KMS-11 (cell line): ENCODE data around the gene KLHL33.
A peak's percentile ranks its signal among the peaks of the same experiment; 100 is the strongest.

Source experiments
- H2AFZ ChIP-seq: fragments of 200-600 bp; sonication (generic); 2 replicates; pipeline ENCODE4 v1.6.1; 2016; ENCODE audit warnings: antibody characterized with exemption, mixed run types, low read depth
- H3K27ac ChIP-seq: fragments of 200-600 bp; sonication (generic); 2 replicates; pipeline ENCODE4 v1.6.1; 2016; ENCODE audit warnings: mild to moderate bottlenecking, mixed run types
- H3K27me3 ChIP-seq: fragments of 200-600 bp; sonication (generic); 2 replicates; pipeline ENCODE4 v1.6.1; 2017; ENCODE audit warnings: mild to moderate bottlenecking, low read depth, mixed run types, moderate library complexity; ENCODE audit not compliant: insufficient read depth
- H3K36me3 ChIP-seq: fragments of 200-600 bp; sonication (generic); 2 replicates; pipeline ENCODE4 v1.6.1; 2017; ENCODE audit warnings: mild to moderate bottlenecking, mixed run types; ENCODE audit not compliant: insufficient read depth
- H3K4me1 ChIP-seq: fragments of 200-600 bp; sonication (generic); 2 replicates; pipeline ENCODE4 v1.6.1; 2016; ENCODE audit warnings: mild to moderate bottlenecking, low read depth, mixed run types; ENCODE audit not compliant: poor library complexity, severe bottlenecking
- H3K4me2 ChIP-seq: fragments of 200-600 bp; sonication (generic); 2 replicates; pipeline ENCODE4 v1.7.0; 2016; ENCODE audit warnings: mild to moderate bottlenecking, mixed run types
- H3K4me3 ChIP-seq: fragments of 200-600 bp; sonication (generic); IDR thresholded peaks from 2 replicates; pipeline ENCODE4 v1.6.1; 2017; ENCODE audit warnings: low read depth, low read length, mixed read lengths; ENCODE audit not compliant: insufficient read depth
- H3K79me2 ChIP-seq: fragments of 200-600 bp; sonication (generic); 2 replicates; pipeline ENCODE4 v1.6.1; 2016; ENCODE audit warnings: low read depth, mixed run types; ENCODE audit not compliant: insufficient read depth
- H3K9ac ChIP-seq: fragments of 200-600 bp; sonication (generic); 2 replicates; pipeline ENCODE4 v1.6.1; 2016; ENCODE audit warnings: mild to moderate bottlenecking, mixed run types
- H4K20me1 ChIP-seq: fragments of 200-600 bp; sonication (generic); 2 replicates; pipeline ENCODE4 v1.6.1; 2016; ENCODE audit warnings: mild to moderate bottlenecking, mixed run types; ENCODE audit not compliant: insufficient read depth
- CTCF ChIP-seq: fragments of 200-600 bp; sonication (generic); conservative IDR thresholded peaks from 2 replicates; pipeline ENCODE4 v1.6.1; 2017; ENCODE audit warnings: low read depth, mild to moderate bottlenecking, antibody characterized with exemption, low read length, moderate library complexity, mixed read lengths

Gene KLHL33

GRCh38 chr14:20412876-20413743 lies 22.9 kb downstream of the KLHL33 start, which contains the start of gene TEP1:
Gene TEP1, minus strand, starts transcription at chr14:20413501. Its CDS starts 5,062 bp downstream, at chr14:20408439.
- Histone ChIP-seq H3K4me3 (no peak within 1 kb of the TSS), H3K36me3 (no peaks in the 10 kb centered on the region), H3K4me2 (peak within 1 kb of the TSS; percentile 91), H3K27me3 (no peaks in the 10 kb centered on the region), H3K4me1 (peaks cover 22% of the 10 kb centered on the region), H2AFZ (peak within 1 kb of the TSS; percentile 90), H3K79me2 (no peaks in the 10 kb centered on the region; the same call in 1 of the 2 replicates), H3K27ac (peak within 1 kb of the TSS; percentile 55), H4K20me1 (no peaks in the 10 kb centered on the region), H3K9ac (peak within 1 kb of the TSS; percentile 50; the same call in 1 of the 2 replicates)
- TF ChIP-seq CTCF = no peak

DNA sequence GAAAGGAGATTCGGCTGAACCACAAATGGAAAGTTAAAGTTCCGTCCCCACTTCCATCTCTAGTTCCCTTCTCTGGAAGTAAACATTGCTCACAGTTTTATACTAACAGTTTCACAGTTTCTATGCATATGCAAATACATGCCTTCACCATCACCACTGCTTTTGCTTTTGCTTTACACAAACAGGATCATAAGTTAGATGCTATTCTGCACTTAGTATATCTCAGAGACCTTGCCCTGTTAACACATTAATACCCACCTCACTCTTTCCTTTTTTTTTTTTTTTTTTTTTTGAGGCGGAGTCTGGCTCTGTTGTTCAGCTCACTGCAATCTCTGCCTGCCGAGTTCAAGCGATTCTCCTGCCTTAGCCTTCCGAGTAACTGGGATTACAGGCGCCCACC lies 23.6 kb downstream of the KLHL33 start:
- TF ChIP-seq CTCF = no peak
- H3K36me3 ChIP-seq = no peaks in the 10 kb centered on the region
- H3K27ac ChIP-seq = peak overlapping the region; percentile 55; the same call in 1 of the 2 replicates
- no peaks in the 10 kb centered on the region; the same call in 1 of the 2 replicates for H3K79me2 ChIP-seq
- peak overlapping the region; percentile 50; the same call in 1 of the 2 replicates for H3K9ac ChIP-seq
- no peak overlapping the region; the same call in 1 of the 2 replicates for H2AFZ ChIP-seq
- H4K20me1 ChIP-seq = no peaks in the 10 kb centered on the region
- H3K4me1 ChIP-seq = peaks cover 22% of the 10 kb centered on the region
- H3K27me3 ChIP-seq = no peaks in the 10 kb centered on the region
- no peak overlapping the region for H3K4me3 ChIP-seq
- H3K4me2 ChIP-seq = peak overlapping the region; percentile 91

- H3K4me3 ChIP-seq = no peak overlapping the region
- H3K9ac ChIP-seq = no peak overlapping the region
- no peaks in the 10 kb centered on the region for H4K20me1 ChIP-seq
- H3K36me3 ChIP-seq = no peaks in the 10 kb centered on the region
- H3K27me3 ChIP-seq = no peaks in the 10 kb centered on the region
- no peak for TF ChIP-seq CTCF
- H3K4me2 ChIP-seq = no peak overlapping the region
- no peak overlapping the region for H3K27ac ChIP-seq
- peaks cover 11% of the 10 kb centered on the region for H3K4me1 ChIP-seq
- H2AFZ ChIP-seq = no peak overlapping the region
- H3K79me2 ChIP-seq = no peaks in the 10 kb centered on the region; the same call in 1 of the 2 replicates
Observed at GRCh38 chr14:20409226-20409625, 26.7 kb downstream of the KLHL33 start.

GRCh38 chr14:20403521-20403920 lies 32.4 kb downstream of the KLHL33 start:
- H2AFZ ChIP-seq = no peak overlapping the region
- H3K27me3 ChIP-seq = no peaks in the 10 kb centered on the region
- H4K20me1 ChIP-seq = no peaks in the 10 kb centered on the region
- no peaks in the 10 kb centered on the region for H3K79me2 ChIP-seq
- TF ChIP-seq CTCF = no peak
- H3K4me1 ChIP-seq = no peaks in the 10 kb centered on the region
- H3K9ac ChIP-seq = no peak overlapping the region
- H3K4me3 ChIP-seq = no peak overlapping the region
- H3K27ac ChIP-seq = no peak overlapping the region
- no peak overlapping the region for H3K4me2 ChIP-seq
- no peaks in the 10 kb centered on the region for H3K36me3 ChIP-seq
